Measurements from ENCODE around the gene DNAJB11. TPM values are rescaled to one million over a fixed set of nuclear protein-coding genes. Genes with fewer than 3 reads are reported as not detected.
"Not testable (repeated sequence)": the region's sequence is repeated elsewhere in the genome, so short reads cannot be mapped to it uniquely, and the experiment has no call there.

The DNAJB11 gene
- total RNA-seq, 1 experiment from 2014 or later, result 34.0 TPM

DNA sequence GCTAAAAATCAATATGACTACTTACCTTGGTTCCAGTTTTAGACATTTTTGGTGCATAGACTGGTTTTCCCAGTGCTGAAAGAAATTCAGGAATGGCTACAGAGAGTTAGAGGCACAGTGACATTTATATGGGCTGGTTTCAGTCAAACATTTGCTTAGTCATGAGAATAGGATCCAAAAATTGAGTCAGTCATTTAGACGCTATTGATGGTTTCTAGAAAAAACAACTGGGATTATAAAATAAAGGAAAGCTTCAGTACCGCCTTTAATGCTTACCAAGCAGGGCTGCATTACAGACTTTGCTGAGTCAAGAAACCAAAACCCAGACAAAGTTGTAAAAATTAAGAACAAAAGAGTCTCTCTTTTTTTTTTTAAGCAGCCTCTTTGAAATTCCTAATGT is 26.2 kb upstream of the DNAJB11 start, which contains the start of gene CRYGS:
Gene CRYGS, minus strand, starts transcription at position 100 of the 400 bp plus-strand sequence. Its CDS starts 54 bp downstream, at position 46.
- no peak for DNase-seq (ENCODE audit: low read depth)
- in situ Hi-C loops (cut with HindIII; ENCODE audit: low pct_unique_long_range_greater_than_20kb, low sequenced_read_pairs), result no loop called here

GRCh38 chr3:186549497-186549896 is 21.0 kb upstream of the DNAJB11 start:
- DNase-seq (ENCODE audit: low read depth), result no peak
- in situ Hi-C loops (cut with HindIII; ENCODE audit: low pct_unique_long_range_greater_than_20kb, low sequenced_read_pairs), result no loop called here

- in situ Hi-C loops (cut with HindIII; ENCODE audit: low pct_unique_long_range_greater_than_20kb, low sequenced_read_pairs), result no loop called here
- no peak for DNase-seq (ENCODE audit: low read depth)
These were observed 19.1 kb upstream of the DNAJB11 start for GRCh38 chr3:186551387-186551786.

DNA sequence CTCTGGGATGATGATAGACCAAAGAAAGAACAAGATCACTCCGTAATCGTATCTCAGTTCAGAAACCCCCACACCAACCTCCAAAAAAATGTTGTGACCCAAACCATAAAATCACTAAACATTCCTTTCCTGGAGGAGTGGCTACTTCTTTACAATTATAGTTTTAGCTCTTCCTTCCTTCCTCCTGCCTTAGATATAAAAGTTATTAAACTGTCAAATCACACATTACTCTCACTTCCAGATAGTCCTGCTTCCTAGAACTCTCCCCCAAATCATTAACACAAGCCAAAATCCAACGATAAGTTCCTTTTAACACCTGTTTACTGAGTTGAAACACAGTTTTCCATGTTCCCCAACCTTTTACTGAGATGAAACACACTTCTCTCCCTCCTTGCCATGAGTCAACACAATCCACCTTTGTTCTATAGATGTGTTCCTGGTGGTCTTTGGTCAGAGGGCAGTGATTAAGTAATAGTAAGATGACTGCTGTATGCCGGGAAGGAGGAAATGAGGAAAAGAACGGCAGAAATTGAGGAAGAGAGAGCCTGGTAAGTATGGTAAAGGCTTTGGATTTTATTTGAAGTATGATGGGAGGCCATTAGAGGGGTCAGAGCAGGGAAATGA is 18.0 kb upstream of the DNAJB11 start:
- in situ Hi-C loops (cut with HindIII; ENCODE audit: low pct_unique_long_range_greater_than_20kb, low sequenced_read_pairs), result no loop called here
- no peak for DNase-seq (ENCODE audit: low read depth)

GRCh38 chr3:186564586-186564985 is 5.9 kb upstream of the DNAJB11 start:
- DNase-seq (ENCODE audit: low read depth), result no peak
- in situ Hi-C loops (cut with HindIII; ENCODE audit: low pct_unique_long_range_greater_than_20kb, low sequenced_read_pairs), result no loop called here

DNA sequence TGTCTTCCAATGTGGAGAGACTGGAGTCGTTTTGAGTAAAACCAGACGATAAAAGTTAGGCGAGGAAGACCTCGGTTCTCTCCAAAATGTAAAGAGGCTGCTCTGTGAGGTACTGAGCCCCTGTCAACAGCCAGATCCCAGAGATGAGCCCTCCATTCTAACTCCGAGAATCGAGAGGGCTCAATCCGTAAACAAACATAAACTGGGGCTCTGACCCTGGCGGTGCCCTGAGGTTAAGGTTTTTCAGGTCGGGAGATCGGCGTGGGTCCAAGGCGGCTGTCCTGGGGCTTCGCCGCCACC is 3.8 kb upstream of the DNAJB11 start:
- in situ Hi-C loops (cut with HindIII; ENCODE audit: low pct_unique_long_range_greater_than_20kb, low sequenced_read_pairs), result no loop called here
- no peak for DNase-seq (ENCODE audit: low read depth)

GRCh38 chr3:186567072-186567921 is 3.2 kb upstream of the DNAJB11 start, which contains the start of gene TBCCD1:
TBCCD1 (minus strand) TSS chr3:186567339; CDS start chr3:186564329, 3,010 bp downstream.
- in situ Hi-C loops (cut with HindIII; ENCODE audit: low pct_unique_long_range_greater_than_20kb, low sequenced_read_pairs), result no loop called here

DNA sequence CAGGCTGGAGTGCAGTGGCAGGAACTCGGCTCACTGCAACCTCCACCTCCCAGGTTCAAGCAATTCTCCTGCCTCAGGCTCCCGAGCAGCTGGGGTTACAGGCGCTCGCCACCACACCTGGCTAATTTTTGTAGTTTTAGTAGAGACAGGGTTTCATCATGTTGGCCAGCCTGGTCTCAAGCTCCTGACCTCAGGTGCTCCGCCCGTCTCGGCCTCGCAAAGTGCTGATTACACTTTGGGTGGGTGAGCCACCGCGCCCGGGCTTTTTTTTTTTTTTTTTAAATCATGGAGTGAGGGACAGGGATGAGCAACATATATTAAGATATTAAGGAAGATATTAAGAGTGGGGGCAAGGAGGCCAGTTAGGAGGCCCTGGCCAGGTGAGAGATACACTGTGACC is 1.2 kb upstream of the DNAJB11 start:
- in situ Hi-C loops (cut with HindIII; ENCODE audit: low pct_unique_long_range_greater_than_20kb, low sequenced_read_pairs); DNase-seq (ENCODE audit: low read depth): not testable (repeated sequence)

More at GRCh38 chr3:186567072-186567921, 3.2 kb upstream of the DNAJB11 start, which contains the start of gene TBCCD1:
- DNase-seq (ENCODE audit: low read depth), result peak; percentile 95

GRCh38 chr3:186569779-186570095 is 783 bp upstream of the DNAJB11 start:
- in situ Hi-C loops (cut with HindIII; ENCODE audit: low pct_unique_long_range_greater_than_20kb, low sequenced_read_pairs), result no loop called here
- DNase-seq (ENCODE audit: low read depth), result no peak

GRCh38 chr3:186570941-186571643 is 572 bp downstream of the DNAJB11 start:
- in situ Hi-C loops (cut with HindIII; ENCODE audit: low pct_unique_long_range_greater_than_20kb, low sequenced_read_pairs), result no loop called here
- DNase-seq (ENCODE audit: low read depth), result no peak

- DNase-seq (ENCODE audit: low read depth), result no peak
- in situ Hi-C loops (cut with HindIII; ENCODE audit: low pct_unique_long_range_greater_than_20kb, low sequenced_read_pairs), result no loop called here
These were observed 1.1 kb downstream of the DNAJB11 start for GRCh38 chr3:186571644-186572013.

DNA sequence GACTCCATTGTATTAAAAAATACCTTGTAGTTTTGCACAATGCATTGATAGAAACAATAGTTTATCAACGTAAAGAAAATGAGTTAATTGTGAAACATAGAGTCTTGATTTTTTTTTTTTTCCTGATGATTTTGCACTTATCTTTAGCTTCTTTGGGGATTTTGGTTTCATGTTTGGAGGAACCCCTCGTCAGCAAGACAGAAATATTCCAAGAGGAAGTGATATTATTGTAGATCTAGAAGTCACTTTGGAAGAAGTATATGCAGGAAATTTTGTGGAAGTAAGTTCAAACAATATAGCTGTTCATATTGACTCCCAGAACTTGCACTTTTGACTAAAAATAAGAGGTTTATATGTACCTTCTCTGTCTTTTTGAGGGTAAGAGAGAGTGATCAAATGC is 7.0 kb downstream of the DNAJB11 start:
- in situ Hi-C loops (cut with HindIII; ENCODE audit: low pct_unique_long_range_greater_than_20kb, low sequenced_read_pairs), result no loop called here
- DNase-seq (ENCODE audit: low read depth), result no peak

GRCh38 chr3:186580785-186581184 is 10.3 kb downstream of the DNAJB11 start:
- in situ Hi-C loops (cut with HindIII; ENCODE audit: low pct_unique_long_range_greater_than_20kb, low sequenced_read_pairs), result no loop called here
- no peak for DNase-seq (ENCODE audit: low read depth)

- no peak for DNase-seq (ENCODE audit: low read depth)
- in situ Hi-C loops (cut with HindIII; ENCODE audit: low pct_unique_long_range_greater_than_20kb, low sequenced_read_pairs), result no loop called here
These were observed 12.0 kb downstream of the DNAJB11 start for GRCh38 chr3:186582541-186582940.

GRCh38 chr3:186583831-186584230 is 13.3 kb downstream of the DNAJB11 start:
- DNase-seq (ENCODE audit: low read depth), result no peak
- in situ Hi-C loops (cut with HindIII; ENCODE audit: low pct_unique_long_range_greater_than_20kb, low sequenced_read_pairs), result no loop called here

- DNase-seq (ENCODE audit: low read depth); in situ Hi-C loops (cut with HindIII; ENCODE audit: low pct_unique_long_range_greater_than_20kb, low sequenced_read_pairs): not testable (repeated sequence)
These were observed 15.7 kb downstream of the DNAJB11 start for GRCh38 chr3:186586245-186586644.

DNA sequence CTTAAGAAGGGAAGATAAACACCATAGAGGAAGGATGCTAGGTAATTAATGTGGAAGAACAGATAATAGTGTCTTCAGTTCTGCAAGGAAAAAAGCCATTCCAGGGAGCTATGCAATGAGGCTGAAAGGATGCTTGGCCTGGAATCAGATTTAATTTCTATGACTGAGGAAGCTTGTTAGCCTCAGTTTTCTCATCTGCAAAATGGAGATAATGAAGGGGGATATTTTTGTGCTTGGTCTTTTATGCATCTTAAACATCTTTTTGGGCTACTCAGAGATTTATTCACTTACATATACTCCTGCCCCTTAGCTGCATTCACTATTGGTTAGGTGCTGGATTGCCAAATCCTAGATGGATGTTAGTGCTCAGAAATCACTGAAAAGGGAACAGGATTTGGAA is 16.7 kb downstream of the DNAJB11 start:
- in situ Hi-C loops (cut with HindIII; ENCODE audit: low pct_unique_long_range_greater_than_20kb, low sequenced_read_pairs), result no loop called here
- no peak for DNase-seq (ENCODE audit: low read depth)

- in situ Hi-C loops (cut with HindIII; ENCODE audit: low pct_unique_long_range_greater_than_20kb, low sequenced_read_pairs), result no loop called here
- no peak for DNase-seq (ENCODE audit: low read depth)
These were observed 18.1 kb downstream of the DNAJB11 start for GRCh38 chr3:186588632-186589031.

DNA sequence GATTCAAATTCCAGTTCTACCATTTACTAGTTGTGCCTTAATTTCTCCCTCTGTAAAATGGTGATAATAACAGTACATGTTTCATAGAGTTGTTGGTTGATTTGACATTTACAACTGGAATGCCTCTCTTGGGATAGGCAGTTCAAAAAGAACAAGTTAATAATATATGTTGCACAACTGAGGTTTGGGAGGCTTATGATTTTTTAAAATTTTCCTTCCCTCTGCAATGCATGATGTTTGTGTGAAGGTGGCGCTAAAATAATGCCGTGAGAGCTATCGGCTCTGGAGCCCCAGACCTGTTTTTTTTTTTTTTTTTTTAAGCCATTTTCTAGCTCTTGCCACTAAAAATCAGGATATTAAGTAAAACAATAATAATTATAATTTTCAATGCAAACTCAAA is 18.6 kb downstream of the DNAJB11 start:
- DNase-seq (ENCODE audit: low read depth), result peak; percentile 39
- in situ Hi-C loops (cut with HindIII; ENCODE audit: low pct_unique_long_range_greater_than_20kb, low sequenced_read_pairs), result no loop called here

All from Caki2 (cell line).